Measurements from ENCODE around the gene TNS1.
A peak's percentile ranks its signal among the peaks of the same experiment; 100 is the strongest.

TNS1 gene

DNA sequence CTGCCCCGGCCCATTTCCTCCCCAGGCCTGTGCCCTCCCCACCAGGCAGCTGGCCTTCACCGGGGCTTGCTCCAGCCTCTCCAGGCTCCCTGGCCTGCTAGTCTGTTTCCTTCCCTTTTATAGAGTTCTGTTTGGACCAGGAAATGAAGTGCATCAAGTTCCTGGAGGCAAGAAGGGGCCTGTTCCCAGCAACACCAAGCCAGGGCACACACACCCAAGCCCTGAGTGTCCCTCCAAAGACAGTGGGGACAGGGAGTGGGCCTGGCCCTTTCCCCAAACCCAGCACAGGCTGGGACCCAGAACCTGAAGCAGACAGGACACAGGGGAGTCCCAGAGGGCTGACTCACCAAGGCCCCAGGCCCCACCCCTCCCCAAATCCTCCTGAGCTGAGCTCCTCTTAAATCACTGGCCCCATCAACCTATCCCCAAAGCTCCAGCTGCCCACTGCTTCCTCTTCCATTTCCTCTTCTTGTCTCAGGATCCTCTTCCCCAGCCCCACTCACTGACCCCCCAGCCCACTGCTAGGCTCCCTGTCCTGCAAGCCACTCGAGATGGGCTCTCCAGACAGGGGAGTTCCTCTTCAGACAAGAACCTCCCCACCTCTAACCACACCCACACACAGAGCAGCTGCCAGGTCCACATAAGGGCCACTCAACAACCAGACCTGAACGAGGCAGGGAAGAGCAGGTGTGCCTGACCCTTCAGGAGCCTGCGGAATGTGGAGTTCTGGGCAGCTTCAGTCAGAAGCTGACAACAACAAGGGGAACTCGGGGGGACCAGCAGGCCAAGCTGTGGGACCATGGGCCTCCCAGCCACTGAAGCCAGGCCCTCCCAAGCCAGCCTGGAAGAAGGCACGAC, 74.2 kb downstream of the TNS1 start:
- DNase-seq: no peak

DNA sequence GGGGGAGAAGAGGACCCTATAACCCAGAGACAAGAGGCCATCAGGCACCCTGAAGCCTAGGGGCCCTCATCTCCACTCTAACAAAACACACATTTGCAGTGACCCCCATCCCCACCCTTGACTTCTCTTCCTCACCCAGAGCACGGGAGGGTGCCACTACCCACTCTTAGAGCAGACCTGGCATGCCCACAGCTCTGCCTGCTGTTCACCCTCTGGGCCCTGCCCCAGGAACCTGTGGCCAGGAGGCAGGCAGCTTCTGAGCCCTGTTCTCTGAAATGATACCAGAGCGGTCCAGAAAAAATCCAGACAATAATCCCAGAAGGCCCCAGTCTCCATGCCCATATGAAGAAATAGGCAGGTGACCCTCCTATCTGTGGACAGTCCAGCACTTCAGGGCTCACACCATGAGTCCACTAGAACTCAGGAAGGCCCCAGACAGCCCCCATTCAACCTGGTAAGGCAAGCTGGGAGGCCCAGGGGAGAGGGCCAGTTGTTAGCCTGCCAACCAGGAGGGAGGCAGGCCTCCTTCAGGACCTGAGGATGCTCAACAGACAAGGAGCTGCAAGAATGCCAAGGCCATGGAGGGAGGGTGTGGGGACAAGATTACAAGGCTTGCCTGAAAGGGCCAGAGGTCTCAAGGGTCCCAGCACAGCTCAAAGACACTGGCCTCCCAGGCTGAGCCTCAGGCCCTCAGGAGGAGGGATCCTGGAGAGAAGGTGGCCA, 75.0 kb downstream of the TNS1 start:
- no peak for DNase-seq

DNA sequence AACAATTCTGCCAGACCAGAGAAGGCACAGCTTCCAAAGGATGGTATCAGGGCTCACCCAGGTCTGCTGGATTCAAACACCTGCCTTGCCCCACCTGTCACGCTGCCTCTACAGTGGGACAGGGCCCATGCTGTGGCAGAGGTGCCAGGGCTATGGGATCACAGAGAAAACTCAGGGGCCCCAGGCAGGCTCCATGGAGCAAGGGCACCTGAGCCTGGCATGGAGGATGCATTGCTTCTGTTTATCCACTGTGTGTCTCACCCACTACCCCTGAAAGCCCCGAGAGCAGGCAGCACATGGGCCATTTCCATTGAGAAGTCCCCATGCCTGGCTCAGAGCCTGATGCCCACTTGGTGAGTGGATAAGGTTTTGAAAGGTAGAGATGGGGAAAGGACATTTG, 76.0 kb downstream of the TNS1 start:
- DNase-seq: no peak

DNA sequence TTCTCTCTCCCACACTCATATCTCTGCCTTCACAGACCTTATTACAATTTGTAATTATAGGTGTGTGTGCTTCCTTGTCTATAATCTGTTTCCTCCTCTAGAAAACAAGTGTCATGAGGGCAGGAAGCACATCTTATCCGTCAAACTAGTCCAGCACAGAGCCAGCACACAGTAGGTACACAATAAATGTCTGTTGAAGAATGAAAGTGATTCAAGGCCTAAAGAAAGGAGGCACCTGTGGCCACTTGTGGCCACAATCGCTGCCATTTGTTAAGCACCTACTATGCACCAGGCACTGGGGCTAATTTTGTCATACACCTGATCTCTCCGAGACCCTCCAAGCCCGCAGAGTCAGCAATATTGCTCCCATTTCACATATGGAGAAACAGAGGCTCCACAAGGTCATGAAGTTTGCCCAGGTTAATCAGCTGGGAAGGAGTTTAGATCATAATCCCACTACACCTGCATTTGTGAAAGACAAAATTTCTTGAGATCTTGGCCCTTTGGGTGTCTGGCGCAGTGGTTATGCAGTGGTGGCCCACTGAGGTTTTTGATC, 78.4 kb downstream of the TNS1 start:
- no peak for DNase-seq

DNA sequence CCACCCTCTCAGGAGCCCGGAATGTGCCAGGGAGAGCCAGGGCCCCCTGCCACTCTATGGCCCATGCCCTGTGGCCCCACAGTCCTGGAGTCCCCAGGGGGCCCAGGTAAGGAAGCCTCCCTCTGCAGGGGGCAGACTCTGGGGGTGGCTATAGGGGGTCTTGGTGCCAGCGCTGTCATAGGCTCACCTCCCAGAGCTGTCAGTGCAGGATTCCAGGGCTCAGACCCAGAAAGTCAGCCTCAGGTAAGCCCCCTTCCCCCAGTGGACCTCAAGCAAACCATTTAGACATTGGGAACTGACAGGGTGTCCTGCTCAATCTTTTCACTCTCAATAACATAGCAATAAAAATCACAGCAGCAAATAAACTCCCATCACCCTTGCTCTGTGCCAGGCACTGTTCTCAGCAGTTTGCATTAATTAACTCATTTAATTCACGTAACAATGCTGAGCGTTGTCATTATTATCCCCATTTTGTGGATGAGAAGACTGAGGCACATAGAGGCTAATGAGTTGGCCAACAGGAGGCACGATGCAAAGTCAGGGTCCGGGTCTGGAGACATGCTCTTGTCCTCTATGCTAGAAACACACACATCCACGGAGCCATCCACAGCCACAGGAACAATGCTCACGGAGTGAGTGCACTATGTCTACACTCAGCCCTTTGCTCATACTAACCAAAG, 79.6 kb downstream of the TNS1 start:
- DNase-seq: no peak

DNA sequence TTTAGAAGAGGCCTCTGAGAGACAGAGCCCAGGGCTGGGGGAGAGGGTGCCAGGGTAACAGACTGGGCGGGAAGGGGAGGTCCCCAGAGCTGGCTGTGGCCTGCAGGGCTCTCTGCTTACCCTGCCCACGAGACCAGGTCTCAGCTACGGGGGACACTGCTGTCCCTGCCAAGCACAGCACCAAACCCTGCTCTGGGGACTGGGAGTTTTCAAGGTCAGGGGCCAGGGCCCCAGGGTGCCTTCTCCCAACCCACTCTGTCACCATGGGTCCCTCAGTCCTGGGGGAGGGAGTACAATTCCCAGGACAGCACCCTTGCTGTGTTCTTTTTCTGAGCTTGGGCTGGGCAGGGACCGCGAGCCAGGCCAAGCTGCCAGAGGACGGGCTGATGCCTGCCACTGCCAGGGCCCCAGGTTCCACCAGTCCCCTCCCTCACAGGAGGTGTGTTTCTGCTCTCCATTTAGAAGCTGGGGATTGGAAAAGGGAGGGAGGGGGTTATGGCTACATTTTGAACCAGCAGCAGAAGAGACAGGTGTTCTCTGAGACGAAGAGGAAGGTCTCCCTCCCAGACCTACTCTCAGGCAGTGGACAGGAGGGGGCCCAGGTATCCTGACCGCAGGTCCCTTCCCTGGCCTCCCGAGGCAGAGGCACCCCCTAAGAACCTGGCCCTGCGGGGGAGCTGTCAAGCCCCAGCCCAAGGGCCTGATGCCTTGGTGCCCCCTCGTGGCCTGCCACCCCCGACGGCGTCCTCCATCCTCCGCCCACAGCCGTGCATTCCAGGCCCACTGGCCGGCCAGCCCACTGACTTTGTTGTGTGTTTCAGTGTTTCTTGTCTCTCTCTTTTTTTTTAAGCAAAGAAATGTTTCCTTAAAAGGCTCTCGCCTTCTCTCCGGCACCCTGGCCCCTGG, 80.4 kb downstream of the TNS1 start:
- DNase-seq: no peak

DNA sequence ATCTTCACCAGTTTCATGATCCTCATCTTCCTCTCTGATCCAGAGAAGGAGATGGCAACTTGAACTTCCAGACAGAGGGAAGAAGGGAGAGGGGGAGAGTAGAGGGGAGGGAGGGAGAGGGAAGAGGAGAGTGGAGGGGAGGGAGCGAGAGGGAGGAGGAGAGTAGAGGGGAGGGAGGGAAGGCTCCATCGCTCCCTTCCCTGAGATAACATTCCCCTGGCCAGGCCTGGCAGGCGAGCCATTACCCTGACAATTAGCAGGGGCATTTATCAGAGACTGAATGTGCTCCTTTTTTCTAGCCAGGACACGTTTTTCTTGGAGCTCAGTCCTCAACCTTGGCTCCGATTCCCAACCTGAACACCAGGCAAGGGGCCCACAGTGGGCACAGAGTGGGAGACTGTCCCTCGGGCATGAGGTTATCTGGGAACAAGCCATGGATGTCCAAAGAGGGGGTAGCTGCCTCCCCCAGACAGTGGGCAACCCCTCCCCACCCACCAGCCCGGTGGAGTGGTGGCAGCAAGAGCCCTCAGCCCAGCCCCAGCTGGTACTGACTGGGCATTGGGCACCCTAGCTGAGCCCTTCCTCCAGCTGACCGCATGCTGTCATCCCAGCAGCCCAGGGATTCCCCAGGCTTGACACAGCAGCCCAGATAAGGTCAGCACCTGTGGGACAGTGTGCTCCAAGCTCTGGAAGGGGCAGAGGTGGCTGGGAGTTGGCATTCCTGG, 81.8 kb downstream of the TNS1 start:
- no peak for DNase-seq

DNA sequence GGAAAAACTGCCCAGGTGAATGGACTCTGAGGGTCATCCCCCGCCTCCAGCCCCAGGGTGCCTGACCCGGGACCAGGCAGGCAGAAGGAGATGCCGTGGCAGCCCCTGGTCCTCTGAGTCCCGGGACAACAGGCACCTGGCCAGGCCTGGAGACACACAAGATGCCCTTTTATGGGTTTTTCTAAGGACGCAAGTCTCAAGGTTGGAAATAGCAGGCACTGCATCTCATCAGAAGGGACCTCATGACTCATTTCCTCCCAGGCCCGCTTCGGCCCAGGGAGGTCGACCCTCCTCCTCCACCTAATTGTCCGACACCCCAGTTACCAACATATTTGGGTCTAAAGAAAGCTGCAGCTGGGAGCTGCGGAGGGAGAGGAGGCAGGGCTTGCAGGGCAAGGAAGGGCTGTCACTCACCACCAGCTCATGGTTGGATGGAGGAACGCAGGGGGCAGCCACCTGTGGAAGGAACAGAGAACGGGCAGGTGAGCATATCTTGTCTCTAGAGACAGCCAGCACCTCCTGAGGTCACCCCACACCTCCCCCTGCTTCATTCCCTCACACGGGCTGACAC, 82.9 kb downstream of the TNS1 start:
- DNase-seq: peak; percentile 90

DNA sequence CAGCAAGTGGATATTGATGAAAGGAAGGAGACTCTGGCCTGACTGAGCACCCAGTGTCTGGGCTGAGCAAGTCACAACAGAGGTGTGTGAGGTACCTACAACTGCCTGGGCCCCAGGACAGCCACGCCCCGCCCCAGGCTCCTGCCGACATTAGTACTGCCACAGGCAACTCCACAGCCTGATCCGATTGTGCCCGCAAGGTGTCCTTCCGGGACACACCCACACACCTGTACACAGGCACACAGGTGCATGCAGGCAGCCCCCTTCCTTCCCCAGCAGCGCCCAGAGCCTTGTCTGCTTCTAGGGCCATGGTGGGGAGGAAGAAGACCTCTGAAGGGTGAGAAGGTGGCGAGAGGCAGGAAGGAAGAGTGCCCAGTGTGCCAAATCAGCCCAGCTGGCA, 83.6 kb downstream of the TNS1 start:
- DNase-seq: no peak

DNA sequence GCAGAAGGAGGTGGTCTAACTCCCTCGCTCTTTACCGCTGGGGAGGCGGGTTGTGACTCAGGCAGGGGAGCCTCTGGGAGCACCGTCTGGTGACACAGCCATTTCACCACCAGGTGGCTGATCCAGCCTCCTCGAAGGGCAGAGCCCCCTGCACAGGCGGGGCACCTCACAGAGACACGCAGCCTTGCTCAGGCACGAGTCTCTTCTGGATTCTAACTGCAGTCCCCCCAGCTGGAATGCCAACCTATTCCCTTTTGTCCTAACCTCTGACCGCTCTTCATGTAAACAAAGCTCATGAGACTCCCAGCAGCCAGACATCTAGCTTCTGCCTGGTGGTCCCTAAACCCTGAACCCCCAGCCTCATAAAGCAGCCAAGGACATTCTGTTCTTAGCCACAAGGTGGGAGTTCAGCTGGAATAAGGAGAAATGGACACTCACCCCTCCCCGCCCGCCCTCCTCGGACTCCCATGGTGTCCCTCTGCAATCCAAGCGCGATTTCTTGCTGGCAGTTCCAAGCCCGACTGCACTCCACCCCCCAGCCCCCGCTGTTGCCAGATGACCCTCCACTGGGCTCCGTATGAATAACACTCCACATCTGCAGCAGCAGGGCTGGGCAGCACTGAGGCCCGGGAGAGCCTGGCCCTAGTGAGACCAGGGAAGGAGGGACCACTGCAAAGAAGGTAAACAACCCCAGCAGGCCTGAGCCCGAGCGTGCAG, 84.3 kb downstream of the TNS1 start:
- DNase-seq: no peak

DNA sequence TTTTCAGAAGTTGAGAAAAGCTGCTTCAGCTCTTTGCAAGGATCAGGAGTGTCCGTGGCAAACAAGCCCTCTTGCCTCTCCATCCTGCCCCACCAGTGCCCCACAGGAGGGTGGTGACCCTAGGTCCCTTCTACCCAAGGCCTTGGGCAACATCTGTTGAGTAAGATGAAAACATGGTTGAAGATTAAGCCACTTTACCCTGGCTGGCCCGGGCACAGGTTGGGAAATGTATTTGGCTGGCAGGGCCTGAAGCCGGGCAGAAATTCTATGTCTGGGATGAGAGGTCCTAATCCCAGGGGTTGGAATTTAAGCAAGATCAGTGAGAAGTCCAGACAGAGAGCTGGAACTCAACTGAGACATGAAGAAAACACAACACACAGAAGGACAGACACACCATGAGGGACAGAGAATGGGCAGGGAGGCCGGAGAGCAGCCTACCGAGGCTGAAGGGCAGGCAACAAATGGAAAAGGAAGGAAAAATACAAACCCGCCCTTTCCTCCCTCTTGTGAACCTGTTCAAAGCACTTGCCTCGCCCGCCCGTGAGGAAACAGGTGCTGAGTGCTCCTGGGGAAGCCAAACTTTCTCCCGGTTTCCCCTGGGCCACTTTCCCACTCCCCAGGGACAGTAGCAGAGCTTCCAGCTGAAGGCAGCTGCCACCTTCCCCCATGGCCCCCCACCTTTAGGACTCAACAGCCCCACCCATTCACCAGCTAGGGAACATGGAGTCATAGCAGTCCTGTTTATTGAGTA, 86.1 kb downstream of the TNS1 start:
- no peak for DNase-seq

DNA sequence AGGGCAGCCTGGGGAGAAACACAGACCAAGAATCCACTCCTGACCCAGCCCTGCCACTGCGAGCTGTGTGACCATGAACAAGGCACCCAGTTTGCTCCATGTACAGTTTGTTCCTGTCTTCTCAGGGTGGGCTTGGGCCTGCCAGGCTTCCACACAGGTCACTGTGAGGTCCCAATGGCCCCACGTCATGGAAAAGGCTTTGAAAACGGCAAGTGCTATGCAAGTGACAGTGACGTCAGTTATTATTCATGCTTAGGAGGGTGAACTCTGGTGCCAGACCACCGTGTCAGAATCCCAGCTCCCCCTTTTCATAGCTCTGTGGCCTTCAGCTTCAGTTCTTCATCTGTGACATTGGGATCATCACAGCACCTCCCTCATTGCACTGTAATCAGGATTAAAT, 87.1 kb downstream of the TNS1 start:
- no peak for DNase-seq

DNA sequence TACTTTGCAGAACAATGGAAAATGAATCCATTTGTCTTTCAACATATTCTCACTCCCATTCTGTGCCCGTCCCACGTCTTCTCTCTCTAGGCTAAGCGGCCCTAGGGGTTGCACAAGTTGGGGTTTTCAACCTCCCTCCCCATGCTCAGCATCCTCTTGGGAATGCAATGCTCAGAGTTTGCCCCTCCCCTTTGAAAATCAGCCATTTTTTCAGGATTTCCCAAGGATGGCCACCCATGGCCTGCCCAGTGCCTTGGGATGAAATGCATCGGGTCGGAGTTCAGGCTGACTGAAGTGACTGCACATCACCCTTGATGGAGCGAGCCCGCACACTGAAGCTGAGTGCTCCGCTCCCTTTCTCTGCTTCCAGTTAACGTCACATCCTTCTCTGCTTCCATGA, 87.9 kb downstream of the TNS1 start:
- DNase-seq: no peak

DNA sequence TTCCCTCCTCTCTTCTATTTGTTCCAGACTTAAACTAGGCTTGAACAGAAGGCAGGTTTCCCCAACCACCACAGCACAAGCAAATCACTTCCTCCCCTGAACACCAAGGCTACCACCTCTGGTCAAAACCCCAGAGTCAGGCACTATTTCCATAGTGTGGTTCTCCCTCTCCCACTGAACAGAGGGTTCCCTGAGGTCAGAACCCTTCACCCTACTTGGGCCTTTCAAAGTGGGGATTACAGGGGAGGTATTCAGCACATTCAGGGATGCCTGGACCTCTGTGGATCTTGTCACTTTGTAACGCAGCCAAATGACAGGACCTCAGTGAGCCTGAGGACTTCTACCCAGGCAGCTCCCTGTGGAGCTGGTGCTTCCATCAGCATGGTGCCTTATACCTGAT, 88.7 kb downstream of the TNS1 start:
- DNase-seq: no peak

DNA sequence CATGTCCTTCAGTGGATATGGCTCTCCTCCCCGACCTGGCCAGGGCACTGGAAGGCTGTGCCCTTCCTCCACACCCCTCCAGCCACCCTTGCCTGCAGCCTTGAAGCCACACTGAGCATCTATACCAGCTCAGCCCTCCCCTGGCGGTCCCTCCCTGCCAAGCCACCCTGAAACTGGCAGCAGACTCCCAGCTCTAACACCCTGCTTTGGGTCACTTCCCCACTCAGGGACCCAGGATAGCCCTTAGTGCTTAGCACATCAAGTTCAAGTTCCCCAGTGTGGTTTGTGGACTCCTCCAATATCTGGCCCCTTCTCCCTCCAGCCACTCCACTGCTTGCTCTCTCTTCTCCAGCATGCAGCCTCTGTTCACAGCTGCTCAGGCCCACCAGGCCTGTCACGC, 89.4 kb downstream of the TNS1 start:
- DNase-seq: no peak

DNA sequence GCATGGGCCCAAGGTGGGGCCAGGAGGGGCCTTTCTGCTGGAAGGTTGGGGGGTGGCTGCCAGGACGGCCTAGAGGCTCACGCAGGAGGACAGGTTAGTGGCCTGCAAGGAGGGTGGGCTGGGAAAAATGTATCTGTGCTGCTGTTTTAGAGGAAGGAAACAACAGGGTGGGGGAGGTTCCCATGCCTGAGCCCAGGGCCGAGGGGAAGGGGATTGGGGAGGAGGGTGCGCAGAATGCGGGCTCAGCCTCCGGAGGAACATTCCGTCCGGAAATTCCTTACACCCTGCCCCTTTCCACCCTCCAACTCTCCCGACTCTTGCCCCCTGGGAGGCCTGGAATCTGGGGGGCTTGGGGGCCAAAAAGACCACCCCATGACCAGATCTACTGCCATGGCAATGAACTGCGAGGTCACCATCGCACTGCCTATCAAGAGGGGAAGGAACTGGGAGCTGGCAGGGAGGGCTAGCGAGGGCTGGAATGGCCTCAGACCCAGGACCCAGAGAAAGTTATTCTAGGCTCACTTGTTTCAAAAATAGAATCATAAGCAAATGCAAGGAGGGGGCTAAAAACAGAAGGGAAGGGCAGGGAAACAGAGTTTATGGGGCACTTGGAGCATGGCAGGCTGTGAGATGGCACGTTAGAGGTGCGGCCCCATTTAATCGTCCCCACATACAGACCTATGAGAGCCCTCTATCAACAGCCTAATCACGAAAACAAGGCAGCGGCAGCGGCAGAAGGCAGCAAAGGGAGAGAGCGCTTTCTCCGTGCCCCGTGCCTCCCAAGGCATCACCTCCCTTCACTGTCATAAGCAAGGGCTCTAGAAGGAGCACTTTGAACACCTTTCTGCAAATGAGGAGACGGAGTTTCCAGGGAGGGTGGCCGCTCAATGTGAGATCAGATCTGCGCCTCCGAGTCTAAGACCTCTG, 90.4 kb downstream of the TNS1 start:
- no peak for DNase-seq

DNA sequence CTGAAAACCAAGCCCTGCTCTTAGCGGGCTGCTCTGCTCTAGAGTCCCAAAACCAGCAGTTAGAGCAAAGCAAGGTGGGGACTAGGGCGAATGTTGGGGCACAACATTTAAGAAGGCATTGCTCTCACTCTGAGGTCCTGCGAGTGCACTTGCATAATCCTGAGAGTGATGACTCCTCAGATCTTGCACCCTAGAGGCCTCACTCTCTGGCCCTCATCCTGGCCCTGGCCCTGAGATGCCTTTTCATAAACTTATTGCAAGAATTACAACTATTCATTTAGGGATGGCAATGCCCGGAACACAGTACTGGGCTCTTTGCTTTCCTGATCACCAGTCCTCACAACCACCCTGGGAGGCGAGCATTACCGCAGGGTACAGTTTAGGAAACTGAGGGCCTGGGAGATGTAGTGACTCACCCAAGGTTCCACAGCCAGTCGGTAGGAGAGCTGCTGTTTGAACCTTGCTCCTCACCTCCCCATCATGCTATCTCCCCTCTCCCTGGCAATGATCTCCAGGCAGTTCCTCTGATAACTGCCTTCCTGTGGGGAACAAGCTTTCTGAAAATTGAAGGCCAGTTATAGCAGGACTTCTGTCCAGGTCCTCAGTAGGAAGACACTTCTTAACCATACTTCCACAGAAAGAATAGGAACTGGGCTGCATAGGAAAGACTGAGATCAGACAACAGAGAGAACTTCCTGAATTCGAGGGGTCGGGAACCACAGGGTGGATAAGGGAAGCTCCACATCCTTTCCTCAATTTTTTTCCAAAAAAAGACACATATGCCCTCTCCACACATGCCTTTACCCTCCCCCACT, 91.3 kb downstream of the TNS1 start:
- no peak for DNase-seq

DNA sequence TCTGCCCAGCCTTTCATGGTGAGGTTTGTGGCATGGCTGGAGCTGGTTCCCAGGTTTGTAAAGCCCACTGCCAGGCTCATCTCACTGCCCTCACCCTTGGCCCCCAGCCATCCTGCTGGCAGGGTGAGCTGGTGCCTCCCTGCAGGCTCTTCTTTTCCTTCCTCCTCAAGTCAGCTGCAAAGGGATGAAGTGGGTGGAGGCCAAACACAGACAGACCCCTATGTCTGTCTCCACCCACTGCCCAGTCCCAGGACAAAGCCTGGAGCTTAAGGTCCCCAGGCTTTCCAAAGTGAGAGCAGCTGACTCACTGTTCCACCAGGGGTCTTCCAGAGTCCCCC, 92.0 kb downstream of the TNS1 start:
- no peak for DNase-seq
